Activated gamma-delta T cell treated with Interleukin-2 at 50 U/mL for 16 hours (primary cell): ENCODE data around the gene FAH.

Source experiments
- DNase-seq: peaks from one replicate; pipeline ENCODE4 v3.0.0-alpha.2; 2020

Gene FAH

GRCh38 chr15:80174017-80174746, 21.4 kb downstream of the FAH start:
- no peak for DNase-seq

GRCh38 chr15:80175436-80175835, 22.6 kb downstream of the FAH start:
- no peak for DNase-seq

- DNase-seq, result no peak
These were observed 23.6 kb downstream of the FAH start for GRCh38 chr15:80176443-80176842.

- DNase-seq, result no peak
These were observed 24.4 kb downstream of the FAH start for GRCh38 chr15:80177156-80177555.

GRCh38 chr15:80179025-80179759, 26.4 kb downstream of the FAH start:
- no peak for DNase-seq

- no peak for DNase-seq
These were observed 27.1 kb downstream of the FAH start for GRCh38 chr15:80179935-80180334.

GRCh38 chr15:80180468-80180867, 27.7 kb downstream of the FAH start:
- no peak for DNase-seq

GRCh38 chr15:80180986-80181385, 28.2 kb downstream of the FAH start:
- DNase-seq, result no peak

- DNase-seq, result no peak
These were observed 29.9 kb downstream of the FAH start for GRCh38 chr15:80182611-80183261.

GRCh38 chr15:80183306-80183705, 30.5 kb downstream of the FAH start:
- DNase-seq, result no peak

GRCh38 chr15:80183886-80184285, 31.1 kb downstream of the FAH start:
- DNase-seq, result no peak

GRCh38 chr15:80184554-80184953, 31.8 kb downstream of the FAH start:
- DNase-seq, result no peak

GRCh38 chr15:80185152-80185551, 32.4 kb downstream of the FAH start:
- no peak for DNase-seq

- no peak for DNase-seq
These were observed 33.3 kb downstream of the FAH start for GRCh38 chr15:80186066-80186465.

GRCh38 chr15:80186597-80186996, 33.8 kb downstream of the FAH start:
- no peak for DNase-seq

- DNase-seq, result no peak
These were observed 35.5 kb downstream of the FAH start for GRCh38 chr15:80188251-80188650.

- DNase-seq, result no peak
These were observed 38.4 kb downstream of the FAH start for GRCh38 chr15:80191198-80191597.

GRCh38 chr15:80191897-80192595, 39.2 kb downstream of the FAH start:
- DNase-seq, result no peak

- no peak for DNase-seq
These were observed 41.4 kb downstream of the FAH start for GRCh38 chr15:80194186-80194585.

GRCh38 chr15:80194914-80195313, 42.1 kb downstream of the FAH start:
- DNase-seq, result no peak

- no peak for DNase-seq
These were observed 46.6 kb downstream of the FAH start for GRCh38 chr15:80199366-80199765.

- no peak for DNase-seq
These were observed 47.1 kb downstream of the FAH start for GRCh38 chr15:80199869-80200268.

- no peak for DNase-seq
These were observed 48.6 kb downstream of the FAH start for GRCh38 chr15:80201256-80202015.
